Daoy (cell line): ENCODE data around the gene UPP2. TPM values are rescaled to one million over a fixed set of nuclear protein-coding genes. Genes with fewer than 3 reads are reported as not detected.

Experiments used
- DNase-seq: peaks from one replicate; pipeline ENCODE4 v3.0.0-alpha.2; 2015; ENCODE audit warnings: low read depth
- total RNA-seq: library from RNA; depleted of rRNA; stranded (reverse); fragments of >200 nt; shearing (Covaris generic); gene quantifications from 2 replicates; pipeline ENCODE4 v1.2.3, GENCODE V29; 2014

Gene UPP2
- total RNA-seq, 1 experiment from 2014 or later = not detected

GRCh38 chr2:158104903-158105302, 3.2 kb downstream of the UPP2 start:
- DNase-seq = no peak

- DNase-seq = no peak
These were observed 11.3 kb downstream of the UPP2 start for GRCh38 chr2:158112992-158113391.

GRCh38 chr2:158113741-158114295, 12.1 kb downstream of the UPP2 start:
- no peak for DNase-seq

GRCh38 chr2:158114516-158114915, 12.8 kb downstream of the UPP2 start:
- DNase-seq = no peak

- DNase-seq = no peak
These were observed 13.6 kb downstream of the UPP2 start for GRCh38 chr2:158115202-158115767.

- DNase-seq = no peak
These were observed 15.3 kb downstream of the UPP2 start for GRCh38 chr2:158116936-158117335.

- DNase-seq = no peak
These were observed 18.4 kb downstream of the UPP2 start for GRCh38 chr2:158120102-158120501.

- no peak for DNase-seq
These were observed 19.3 kb downstream of the UPP2 start for GRCh38 chr2:158120664-158121641.

GRCh38 chr2:158124896-158125295, 23.2 kb downstream of the UPP2 start:
- DNase-seq = no peak

GRCh38 chr2:158125756-158126498, 24.3 kb downstream of the UPP2 start:
- no peak for DNase-seq

GRCh38 chr2:158127380-158127804, 25.7 kb downstream of the UPP2 start:
- no peak for DNase-seq

GRCh38 chr2:158128168-158128973, 26.7 kb downstream of the UPP2 start:
- DNase-seq = no peak

GRCh38 chr2:158129037-158129436, 27.4 kb downstream of the UPP2 start:
- DNase-seq = no peak

- no peak for DNase-seq
These were observed 29.3 kb downstream of the UPP2 start for GRCh38 chr2:158130832-158131473.

- DNase-seq = no peak
These were observed 29.8 kb downstream of the UPP2 start for GRCh38 chr2:158131483-158131912.

GRCh38 chr2:158131919-158132566, 30.4 kb downstream of the UPP2 start:
- DNase-seq = no peak

- DNase-seq = no peak
These were observed 32.4 kb downstream of the UPP2 start for GRCh38 chr2:158134055-158134454.

- no peak for DNase-seq
These were observed 33.0 kb downstream of the UPP2 start for GRCh38 chr2:158134655-158135054.

- DNase-seq = no peak
These were observed 33.4 kb downstream of the UPP2 start for GRCh38 chr2:158135096-158135495.

- DNase-seq = no peak
These were observed 36.6 kb downstream of the UPP2 start for GRCh38 chr2:158138255-158138654.
